HepG2 (cell line): ENCODE data around the gene HADHA. TPM values are rescaled to one million over a fixed set of nuclear protein-coding genes. Genes with fewer than 3 reads are reported as not detected.

Experiments used
- ATAC-seq: fragments of 200-7000 bp; cut with Tn5 transposase; 3 replicates; pipeline ENCODE4 v1.9.1; 2020; ENCODE audit warnings: mild to moderate bottlenecking, moderate library complexity
- BruUV-seq: library from RNA; stranded (reverse); fragments of 400-500 nt; replicated peaks from 2 replicates; lab custom pipeline; 2021; lab: Mats Ljungman, UMichigan
- CTCF ChIA-PET: fragments of 300-600 bp; formaldehyde crosslinking; extraction: SDS; loops from one replicate; lab custom pipeline; 2021; ENCODE audit warnings: low total read pairs, inconsistent platforms, low intra/inter-chr PET ratio; lab: Yijun Ruan, JAX
- POLR2A ChIA-PET: fragments of 350-600 bp; sonication (Branson Sonifier 250); formaldehyde crosslinking; loops from one replicate; lab custom pipeline; 2020; ENCODE audit warnings: antibody characterized with exemption, inconsistent platforms; lab: Yijun Ruan, JAX
- DNase-seq: peaks from one replicate; pipeline ENCODE4 v3.0.0-alpha.2; 2015; ENCODE audit warnings: low spot score
- FAIRE-seq: peaks from 3 replicates; lab custom pipeline; 2011; peaks lifted over from hg19 to GRCh38; lab: Jason Lieb, UNC
- H2AFZ ChIP-seq: one replicate; pipeline ENCODE4 v1.6.1; 2011; ENCODE audit warnings: low read length, inconsistent platforms
- H3K27ac ChIP-seq: fragments of 300-600 bp; 3 replicates; pipeline ENCODE4 v1.8.0; 2011; ENCODE audit warnings: mixed run types, mild to moderate bottlenecking, mixed read lengths, low read length, inconsistent platforms; ENCODE audit not compliant: insufficient read depth; ENCODE audit errors: extremely low read length
- H3K27me3 ChIP-seq, 2 experiments: fragments of 200-600 bp in 1 of 2; 2 replicates in 1 of 2; 3 replicates in 1 of 2; pipeline versions ENCODE4 v1.6.0 to v1.8.0; 2011; ENCODE audit warnings: low read length in 2 of 2, mild to moderate bottlenecking in 2 of 2, moderate library complexity in 2 of 2, inconsistent platforms in 1 of 2; ENCODE audit not compliant: insufficient read depth in 2 of 2, control insufficient read depth in 1 of 2
- H3K36me3 ChIP-seq, 2 experiments: fragments of 200-600 bp in 1 of 2; replicated peaks in 1 of 2; 2 replicates in 1 of 2; 3 replicates in 1 of 2; pipeline versions ENCODE4 v1.5.1 to v1.8.0; 2011; ENCODE audit warnings: low read length in 2 of 2, inconsistent platforms in 1 of 2; ENCODE audit not compliant: insufficient read depth in 2 of 2, control insufficient read depth in 1 of 2
- H3K4me1 ChIP-seq: 2 replicates; pipeline ENCODE4 v1.5.1; 2012; ENCODE audit warnings: low read length, inconsistent platforms; ENCODE audit not compliant: insufficient read depth
- H3K4me2 ChIP-seq: 2 replicates; pipeline ENCODE4 v1.6.0; 2011; ENCODE audit warnings: low read depth, low read length, inconsistent platforms
- H3K4me3 ChIP-seq, 3 experiments: fragments of 200-600 bp in 1 of 3; sonication (generic), shearing (Covaris generic) in 1 of 3; replicated peaks in 1 of 3; 2 replicates each; pipeline ENCODE4 v1.5.1; 2011 to 2016; ENCODE audit warnings: low read length in 3 of 3, inconsistent platforms in 2 of 3, low read depth in 2 of 3, mild to moderate bottlenecking in 2 of 3, control low read depth in 1 of 3, mixed read lengths in 1 of 3; ENCODE audit not compliant: insufficient read depth in 1 of 3
- H3K79me2 ChIP-seq: one replicate; pipeline ENCODE4 v1.6.1; 2011; ENCODE audit warnings: low read length, inconsistent platforms; ENCODE audit not compliant: insufficient read depth
- H3K9ac ChIP-seq: 2 replicates; pipeline ENCODE4 v1.6.0; 2011; ENCODE audit warnings: mild to moderate bottlenecking, low read depth, low read length, inconsistent platforms; ENCODE audit not compliant: insufficient read depth
- H3K9me3 ChIP-seq: 2 replicates; pipeline ENCODE4 v1.5.1; 2012; ENCODE audit warnings: mild to moderate bottlenecking, low read length
- H4K20me1 ChIP-seq: 2 replicates; pipeline ENCODE4 v1.6.0; 2011; ENCODE audit warnings: inconsistent platforms, mild to moderate bottlenecking, low read length, moderate library complexity; ENCODE audit not compliant: insufficient read depth
- ADNP ChIP-seq: sonication (generic); formaldehyde crosslinking; IDR thresholded peaks from 2 replicates; pipeline ENCODE4 v1.4.0; 2020; ENCODE audit warnings: missing genetic modification reagents
- CEBPG ChIP-seq: IDR thresholded peaks from 2 replicates; pipeline ENCODE4 v1.6.1; 2016
- CENPX ChIP-seq: sonication (generic); formaldehyde crosslinking; IDR thresholded peaks from 2 replicates; pipeline ENCODE4 v1.9.0; 2021; ENCODE audit warnings: mild to moderate bottlenecking, missing genetic modification reagents, moderate library complexity
- JUND ChIP-seq: sonication (generic); formaldehyde crosslinking; IDR thresholded peaks from 2 replicates; pipeline ENCODE4 v1.8.0; 2022; ENCODE audit warnings: mild to moderate bottlenecking, missing genetic modification reagents
- MIXL1 ChIP-seq: IDR thresholded peaks from 2 replicates; pipeline ENCODE4 v1.6.1; 2016
- PAF1 ChIP-seq: IDR thresholded peaks from 2 replicates; pipeline ENCODE4 v1.6.1; 2016; ENCODE audit warnings: missing genetic modification reagents, missing compliant biosample characterization
- SP5 ChIP-seq: IDR thresholded peaks from 2 replicates; pipeline ENCODE4 v1.6.1; 2016; ENCODE audit warnings: low read depth, borderline replicate concordance
- SYNCRIP ChIP-seq: fragments of 200-400 bp; formaldehyde crosslinking; IDR thresholded peaks from 2 replicates; pipeline ENCODE4 v1.6.1; 2018; ENCODE audit warnings: mild to moderate bottlenecking, low read depth, low read length; ENCODE audit not compliant: insufficient read depth
- TEAD3 ChIP-seq: optimal IDR thresholded peaks from 2 replicates; pipeline ENCODE3; 2016; ENCODE audit warnings: borderline replicate concordance
- ZBTB1 ChIP-seq: sonication (generic); formaldehyde crosslinking; IDR thresholded peaks from 2 replicates; pipeline ENCODE4 v1.4.0; 2020; ENCODE audit warnings: missing genetic modification reagents, borderline replicate concordance
- ZNF256 ChIP-seq: sonication (generic); formaldehyde crosslinking; conservative IDR thresholded peaks from 2 replicates; pipeline ENCODE4 v1.4.0; 2020; ENCODE audit warnings: missing genetic modification reagents
- ZNF292 ChIP-seq: sonication (generic); formaldehyde crosslinking; IDR thresholded peaks from 2 replicates; pipeline ENCODE4 v1.8.1; 2022; ENCODE audit warnings: mild to moderate bottlenecking, low read depth, missing genetic modification reagents, borderline replicate concordance
- ZNF547 ChIP-seq: sonication (generic); formaldehyde crosslinking; IDR thresholded peaks from 2 replicates; pipeline ENCODE4 v1.5.1; 2020; ENCODE audit warnings: mild to moderate bottlenecking, missing genetic modification reagents
- ZNF670 ChIP-seq: sonication (generic); formaldehyde crosslinking; IDR thresholded peaks from 2 replicates; pipeline ENCODE4 v1.8.0; 2022; ENCODE audit warnings: mild to moderate bottlenecking, missing genetic modification reagents, borderline replicate concordance
- ZNF672 ChIP-seq: sonication (generic); formaldehyde crosslinking; IDR thresholded peaks from 2 replicates; pipeline ENCODE4 v1.8.1; 2022; ENCODE audit warnings: missing genetic modification reagents
- WGBS: methylation state at CpG from one replicate; pipeline ENCODE4 v1.1.6; 2017; ENCODE audit warnings: low lambda C conversion rate; 5-methylcytosine and 5-hydroxymethylcytosine counted together
- in situ Hi-C: cut with HindIII; loops from 2 replicates; pipeline ENCODE4 v1.10.0; 2017; ENCODE audit warnings: low pct_unique_long_range_greater_than_20kb; ENCODE audit not compliant: extremely low pct_ligation_motif_present
- intact Hi-C: fragments of 100-400 bp; cut with micrococcal nuclease; formaldehyde crosslinking; loops from one replicate; pipeline ENCODE4 v1.10.0; 2022; ENCODE audit not compliant: unreplicated experiment
- polyA plus RNA-seq, 8 experiments: library from polyadenylated mRNA; depleted of rRNA in 3 of 8; stranded (reverse) in 7 of 8; unstranded in 1 of 8; fragments of >200 nt; fragmentation: Illumina TruSeq in 4 of 8; extraction: Trizol in 4 of 8; gene quantifications; 2 replicates each; pipeline versions ENCODE4 v1.2.1 to v1.2.3, GENCODE V29; 2011 to 2016; ENCODE audit warnings: low read depth in 4 of 8, missing spikeins in 1 of 8, mixed read lengths in 1 of 8; ENCODE audit not compliant: insufficient read depth in 1 of 8
- total RNA-seq, 5 experiments: library from RNA; depleted of rRNA; stranded (reverse); fragments of >200 nt; fragmentation: Illumina TruSeq; extraction: Trizol; gene quantifications; 2 replicates each; pipeline ENCODE4 v1.2.3, GENCODE V29; 2016; ENCODE audit warnings: low read depth in 1 of 5
- TF ChIP-seq, protein P1 (sequence below), 2 experiments: sonication (generic) in 1 of 2; formaldehyde crosslinking in 1 of 2; IDR thresholded peaks; 2 replicates each; pipeline versions ENCODE4 v1.4.0 to v1.6.1; 2016 to 2020; ENCODE audit warnings: borderline replicate concordance in 1 of 2, low read depth in 1 of 2, mild to moderate bottlenecking in 1 of 2, missing genetic modification reagents in 1 of 2
- TF ChIP-seq, protein P2 (sequence below): sonication (generic); formaldehyde crosslinking; IDR thresholded peaks from 2 replicates; pipeline ENCODE4 v1.4.0; 2020; ENCODE audit warnings: missing genetic modification reagents, low read depth, mild to moderate bottlenecking, borderline replicate concordance
- TF ChIP-seq, protein P3 (sequence below): IDR thresholded peaks from 2 replicates; pipeline ENCODE4 v1.6.1; 2016; ENCODE audit warnings: low read depth

HADHA gene
- total and polyA plus RNA-seq, 2 of the 13 experiments (the other 11 are each of a cell fraction or from before 2014, with no cell fraction given): 102 to 270 TPM

DNA sequence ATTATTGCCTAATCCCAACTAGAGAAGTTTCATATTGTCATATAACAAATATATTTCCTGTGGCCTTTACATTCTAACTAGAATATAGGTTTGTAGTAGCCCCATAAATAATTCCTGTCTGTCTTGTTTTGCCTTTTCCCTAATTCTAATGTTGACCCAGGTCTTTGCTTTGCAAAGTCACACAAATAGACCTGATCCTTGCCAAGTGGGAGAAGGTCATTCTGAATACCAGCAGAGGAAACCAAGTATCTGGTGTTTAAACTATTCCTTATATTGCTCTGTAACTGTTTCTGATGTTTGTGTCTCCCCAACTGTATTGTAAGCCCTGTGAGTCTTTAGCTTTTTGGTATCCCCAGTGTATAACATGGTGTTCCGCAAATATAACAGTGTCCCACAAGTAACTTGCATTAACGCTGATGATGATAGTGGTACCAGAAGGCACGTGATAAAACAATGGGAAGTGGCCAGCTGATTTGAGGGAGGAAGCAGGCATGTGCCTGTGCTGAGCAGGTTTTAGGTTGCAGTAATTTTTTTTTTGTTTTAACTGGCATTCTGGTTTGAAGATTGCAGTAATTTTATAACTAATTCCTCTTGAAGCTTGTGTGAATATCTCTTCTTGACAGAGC is 11.4 kb upstream of the HADHA start:
- BruUV-seq: TSS peak; percentile 22
- H3K4me1 ChIP-seq: peaks cover 30% of the 10 kb centered on the region
- H3K36me3 ChIP-seq: peaks cover 8 to 29% of the 10 kb centered on the region in 2 experiments
- ATAC-seq (no peak), DNase-seq (no peak), FAIRE-seq (no peak)
- H3K4me2 ChIP-seq: no peak overlapping the region
- intact Hi-C loops: no loop called here
- H3K79me2 ChIP-seq: peaks cover 34% of the 10 kb centered on the region
- no peaks in the 10 kb centered on the region for H3K9me3 ChIP-seq
- CTCF ChIA-PET: no interaction called here
- TF ChIP-seq ZNF256: no peak
- no peak for TF ChIP-seq ZNF670 (CRISPR knock-in tag)
- TF ChIP-seq PAF1 (CRISPR knock-in tag): no peak
- TF ChIP-seq ZNF292: no peak
- TF ChIP-seq, protein P1, sequence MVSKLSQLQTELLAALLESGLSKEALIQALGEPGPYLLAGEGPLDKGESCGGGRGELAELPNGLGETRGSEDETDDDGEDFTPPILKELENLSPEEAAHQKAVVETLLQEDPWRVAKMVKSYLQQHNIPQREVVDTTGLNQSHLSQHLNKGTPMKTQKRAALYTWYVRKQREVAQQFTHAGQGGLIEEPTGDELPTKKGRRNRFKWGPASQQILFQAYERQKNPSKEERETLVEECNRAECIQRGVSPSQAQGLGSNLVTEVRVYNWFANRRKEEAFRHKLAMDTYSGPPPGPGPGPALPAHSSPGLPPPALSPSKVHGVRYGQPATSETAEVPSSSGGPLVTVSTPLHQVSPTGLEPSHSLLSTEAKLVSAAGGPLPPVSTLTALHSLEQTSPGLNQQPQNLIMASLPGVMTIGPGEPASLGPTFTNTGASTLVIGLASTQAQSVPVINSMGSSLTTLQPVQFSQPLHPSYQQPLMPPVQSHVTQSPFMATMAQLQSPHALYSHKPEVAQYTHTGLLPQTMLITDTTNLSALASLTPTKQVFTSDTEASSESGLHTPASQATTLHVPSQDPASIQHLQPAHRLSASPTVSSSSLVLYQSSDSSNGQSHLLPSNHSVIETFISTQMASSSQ (IDR thresholded peaks at IDR 0.05; ENCODE audit: low read depth): no peak
- TF ChIP-seq, protein P1 (CRISPR knock-in tag; IDR thresholded peaks at IDR 0.05; ENCODE audit: borderline replicate concordance): no peak
- no peak for TF ChIP-seq ADNP (CRISPR knock-in tag)
- TF ChIP-seq, protein P2, sequence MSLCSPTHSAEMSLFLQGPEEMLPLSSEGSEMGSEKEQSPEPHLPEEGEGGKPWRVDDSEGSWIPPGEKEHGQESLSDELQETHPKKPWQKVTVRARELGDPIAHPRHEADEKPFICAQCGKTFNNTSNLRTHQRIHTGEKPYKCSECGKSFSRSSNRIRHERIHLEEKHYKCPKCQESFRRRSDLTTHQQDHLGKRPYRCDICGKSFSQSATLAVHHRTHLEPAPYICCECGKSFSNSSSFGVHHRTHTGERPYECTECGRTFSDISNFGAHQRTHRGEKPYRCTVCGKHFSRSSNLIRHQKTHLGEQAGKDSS: no peak
- no peak for TF ChIP-seq ZNF547 (CRISPR knock-in tag)
- TF ChIP-seq ZBTB1 (CRISPR knock-in tag): no peak
- no peak for TF ChIP-seq SYNCRIP
- TF ChIP-seq CEBPG: no peak
- TF ChIP-seq, protein P3, sequence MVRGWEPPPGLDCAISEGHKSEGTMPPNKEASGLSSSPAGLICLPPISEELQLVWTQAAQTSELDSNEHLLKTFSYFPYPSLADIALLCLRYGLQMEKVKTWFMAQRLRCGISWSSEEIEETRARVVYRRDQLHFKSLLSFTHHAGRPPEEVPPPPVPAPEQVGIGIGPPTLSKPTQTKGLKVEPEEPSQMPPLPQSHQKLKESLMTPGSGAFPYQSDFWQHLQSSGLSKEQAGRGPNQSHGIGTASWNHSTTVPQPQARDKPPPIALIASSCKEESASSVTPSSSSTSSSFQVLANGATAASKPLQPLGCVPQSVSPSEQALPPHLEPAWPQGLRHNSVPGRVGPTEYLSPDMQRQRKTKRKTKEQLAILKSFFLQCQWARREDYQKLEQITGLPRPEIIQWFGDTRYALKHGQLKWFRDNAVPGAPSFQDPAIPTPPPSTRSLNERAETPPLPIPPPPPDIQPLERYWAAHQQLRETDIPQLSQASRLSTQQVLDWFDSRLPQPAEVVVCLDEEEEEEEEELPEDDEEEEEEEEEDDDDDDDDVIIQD (CRISPR knock-in tag): no peak
- no peak for TF ChIP-seq CENPX (CRISPR knock-in tag)
- TF ChIP-seq JUND (CRISPR knock-in tag): no peak
- TF ChIP-seq MIXL1: no peak
- TF ChIP-seq SP5 (CRISPR knock-in tag): no peak
- TF ChIP-seq TEAD3 (CRISPR knock-in tag): no peak
- TF ChIP-seq ZNF672: no peak
- no peak overlapping the region for H3K9ac ChIP-seq
- no peaks in the 10 kb centered on the region for H3K27me3 ChIP-seq
- in situ Hi-C loops: no loop called here
- H4K20me1 ChIP-seq: peaks cover 2% of the 10 kb centered on the region; the same call in 1 of the 2 replicates
- 100% methylated on average over 3 of the region's 3 CpGs for WGBS
- H3K4me3 ChIP-seq: no peak overlapping the region
- no peak overlapping the region for H2AFZ ChIP-seq
- POLR2A ChIA-PET: interaction anchor here (4.3 kb wide), 1 partner anchor 11 kb away, joined by 16 read pairs; the partner anchor contains the start of genes HADHA and HADHB
- no peak overlapping the region for H3K27ac ChIP-seq
